Endothelial cell of umbilical vein (primary cell): ENCODE data around the gene KRTAP1-3.

Source experiments
- EZH2 ChIP-seq: IDR thresholded peaks from 2 replicates; pipeline ENCODE4 v1.6.1; 2012; ENCODE audit warnings: borderline replicate concordance, low read depth, mild to moderate bottlenecking, moderate library complexity, low read length, inconsistent platforms; ENCODE audit not compliant: severe bottlenecking
- JUN ChIP-seq: IDR thresholded peaks from 2 replicates; pipeline ENCODE4 v1.6.1; 2011; ENCODE audit warnings: borderline replicate concordance, low read depth; ENCODE audit not compliant: insufficient read length, insufficient read depth
- MYC ChIP-seq: IDR thresholded peaks from one replicate; pipeline ENCODE4 v1.6.1; 2011; ENCODE audit warnings: mild to moderate bottlenecking, low read depth, low read length
- POLR2A ChIP-seq: IDR thresholded peaks from 2 replicates; pipeline ENCODE4 v1.6.1; 2012; ENCODE audit warnings: low read depth, mild to moderate bottlenecking, control low read depth, low read length
- POLR2AphosphoS5 ChIP-seq: IDR thresholded peaks from 2 replicates; pipeline ENCODE4 v1.6.1; 2012; ENCODE audit warnings: low read depth, mild to moderate bottlenecking, control low read depth, low read length, moderate library complexity; ENCODE audit not compliant: insufficient read depth
- TF ChIP-seq, protein P1 (sequence below), 2 donors: IDR thresholded peaks; 1 replicate in 1 of 2; 2 replicates in 1 of 2; pipeline ENCODE4 v1.5.1; 2011; ENCODE audit warnings: low read length in 2 of 2, mild to moderate bottlenecking in 2 of 2, moderate library complexity in 2 of 2, control low read depth in 1 of 2, inconsistent platforms in 1 of 2, low read depth in 1 of 2; ENCODE audit not compliant: insufficient read depth in 1 of 2; ENCODE audit errors: extremely low read depth in 1 of 2
- TF ChIP-seq, protein P2 (sequence below): IDR thresholded peaks from 2 replicates; pipeline ENCODE4 v1.6.1; 2011; ENCODE audit not compliant: insufficient read depth, insufficient read length

DNA sequence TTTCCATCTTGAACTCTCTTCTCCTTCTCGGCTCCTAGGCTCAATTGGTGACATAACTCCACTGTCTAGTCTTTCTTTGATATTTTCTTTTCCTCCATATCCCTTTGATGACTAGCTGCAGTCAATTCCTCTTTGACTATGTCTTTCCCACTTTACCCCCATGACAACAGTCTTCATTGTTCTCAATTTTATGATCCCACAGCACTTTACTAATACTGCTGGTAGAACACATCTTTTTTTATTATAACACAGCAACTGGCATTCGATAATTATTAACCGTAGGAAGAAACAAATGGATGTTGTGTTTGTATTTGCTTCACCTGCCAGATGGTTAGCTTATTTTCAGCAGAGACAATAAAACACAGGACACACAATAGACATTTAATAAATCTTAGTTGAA lies 42.0 kb downstream of the KRTAP1-3 start:
- TF ChIP-seq MYC (no peak), EZH2 (no peak), JUN (no peak), POLR2AphosphoS5 (no peak), POLR2A (no peak)
- TF ChIP-seq, protein P1, sequence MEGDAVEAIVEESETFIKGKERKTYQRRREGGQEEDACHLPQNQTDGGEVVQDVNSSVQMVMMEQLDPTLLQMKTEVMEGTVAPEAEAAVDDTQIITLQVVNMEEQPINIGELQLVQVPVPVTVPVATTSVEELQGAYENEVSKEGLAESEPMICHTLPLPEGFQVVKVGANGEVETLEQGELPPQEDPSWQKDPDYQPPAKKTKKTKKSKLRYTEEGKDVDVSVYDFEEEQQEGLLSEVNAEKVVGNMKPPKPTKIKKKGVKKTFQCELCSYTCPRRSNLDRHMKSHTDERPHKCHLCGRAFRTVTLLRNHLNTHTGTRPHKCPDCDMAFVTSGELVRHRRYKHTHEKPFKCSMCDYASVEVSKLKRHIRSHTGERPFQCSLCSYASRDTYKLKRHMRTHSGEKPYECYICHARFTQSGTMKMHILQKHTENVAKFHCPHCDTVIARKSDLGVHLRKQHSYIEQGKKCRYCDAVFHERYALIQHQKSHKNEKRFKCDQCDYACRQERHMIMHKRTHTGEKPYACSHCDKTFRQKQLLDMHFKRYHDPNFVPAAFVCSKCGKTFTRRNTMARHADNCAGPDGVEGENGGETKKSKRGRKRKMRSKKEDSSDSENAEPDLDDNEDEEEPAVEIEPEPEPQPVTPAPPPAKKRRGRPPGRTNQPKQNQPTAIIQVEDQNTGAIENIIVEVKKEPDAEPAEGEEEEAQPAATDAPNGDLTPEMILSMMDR (IDR thresholded peaks at IDR 0.05; ENCODE audit: extremely low read depth in 1 of 2, insufficient read depth in 1 of 2, low read depth in 1 of 2, low read length in 2 of 2) = no peak
- TF ChIP-seq, protein P2, sequence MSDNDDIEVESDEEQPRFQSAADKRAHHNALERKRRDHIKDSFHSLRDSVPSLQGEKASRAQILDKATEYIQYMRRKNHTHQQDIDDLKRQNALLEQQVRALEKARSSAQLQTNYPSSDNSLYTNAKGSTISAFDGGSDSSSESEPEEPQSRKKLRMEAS = no peak
